ENCODE data around the gene IGDCC3. TPM values are rescaled to one million over a fixed set of nuclear protein-coding genes. Genes with fewer than 3 reads are reported as not detected.

The IGDCC3 gene
- total RNA-seq, 1 donor = not detected

GRCh38 chr15:65420975-65421359 lies 43.2 kb upstream of the IGDCC3 start:
- DNase-seq (ENCODE audit: low read depth) = no peak
- TF ChIP-seq, protein P1, sequence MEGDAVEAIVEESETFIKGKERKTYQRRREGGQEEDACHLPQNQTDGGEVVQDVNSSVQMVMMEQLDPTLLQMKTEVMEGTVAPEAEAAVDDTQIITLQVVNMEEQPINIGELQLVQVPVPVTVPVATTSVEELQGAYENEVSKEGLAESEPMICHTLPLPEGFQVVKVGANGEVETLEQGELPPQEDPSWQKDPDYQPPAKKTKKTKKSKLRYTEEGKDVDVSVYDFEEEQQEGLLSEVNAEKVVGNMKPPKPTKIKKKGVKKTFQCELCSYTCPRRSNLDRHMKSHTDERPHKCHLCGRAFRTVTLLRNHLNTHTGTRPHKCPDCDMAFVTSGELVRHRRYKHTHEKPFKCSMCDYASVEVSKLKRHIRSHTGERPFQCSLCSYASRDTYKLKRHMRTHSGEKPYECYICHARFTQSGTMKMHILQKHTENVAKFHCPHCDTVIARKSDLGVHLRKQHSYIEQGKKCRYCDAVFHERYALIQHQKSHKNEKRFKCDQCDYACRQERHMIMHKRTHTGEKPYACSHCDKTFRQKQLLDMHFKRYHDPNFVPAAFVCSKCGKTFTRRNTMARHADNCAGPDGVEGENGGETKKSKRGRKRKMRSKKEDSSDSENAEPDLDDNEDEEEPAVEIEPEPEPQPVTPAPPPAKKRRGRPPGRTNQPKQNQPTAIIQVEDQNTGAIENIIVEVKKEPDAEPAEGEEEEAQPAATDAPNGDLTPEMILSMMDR (IDR thresholded peaks at IDR 0.05; ENCODE audit: insufficient read depth, low read length) = no peak
- H3K4me3 ChIP-seq (ENCODE audit: low read depth, low read length) = no peak overlapping the region

DNA sequence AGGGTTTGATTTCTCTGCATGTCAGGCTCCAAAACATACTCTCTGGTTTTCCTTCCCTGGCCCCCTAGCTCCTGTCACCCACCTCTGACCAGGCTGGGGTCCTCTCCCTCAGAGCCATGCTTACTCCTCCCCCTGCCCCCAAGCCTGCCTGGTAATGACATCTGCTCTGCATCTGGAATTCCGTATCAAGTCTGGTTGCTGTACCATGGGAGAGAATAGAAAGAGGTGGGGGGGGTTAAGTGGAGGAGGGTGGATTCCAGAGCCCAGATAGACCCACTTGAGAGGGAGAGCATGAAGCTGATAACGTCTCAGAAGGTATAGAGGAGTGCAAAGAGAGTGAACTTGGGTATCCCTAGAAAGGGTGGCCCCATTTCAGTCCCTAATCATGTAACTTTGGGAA lies 40.8 kb upstream of the IGDCC3 start:
- TF ChIP-seq, protein P1 (IDR thresholded peaks at IDR 0.05; ENCODE audit: insufficient read depth, low read length) = no peak
- H3K4me3 ChIP-seq (ENCODE audit: low read depth, low read length) = no peak overlapping the region
- DNase-seq (ENCODE audit: low read depth) = no peak

DNA sequence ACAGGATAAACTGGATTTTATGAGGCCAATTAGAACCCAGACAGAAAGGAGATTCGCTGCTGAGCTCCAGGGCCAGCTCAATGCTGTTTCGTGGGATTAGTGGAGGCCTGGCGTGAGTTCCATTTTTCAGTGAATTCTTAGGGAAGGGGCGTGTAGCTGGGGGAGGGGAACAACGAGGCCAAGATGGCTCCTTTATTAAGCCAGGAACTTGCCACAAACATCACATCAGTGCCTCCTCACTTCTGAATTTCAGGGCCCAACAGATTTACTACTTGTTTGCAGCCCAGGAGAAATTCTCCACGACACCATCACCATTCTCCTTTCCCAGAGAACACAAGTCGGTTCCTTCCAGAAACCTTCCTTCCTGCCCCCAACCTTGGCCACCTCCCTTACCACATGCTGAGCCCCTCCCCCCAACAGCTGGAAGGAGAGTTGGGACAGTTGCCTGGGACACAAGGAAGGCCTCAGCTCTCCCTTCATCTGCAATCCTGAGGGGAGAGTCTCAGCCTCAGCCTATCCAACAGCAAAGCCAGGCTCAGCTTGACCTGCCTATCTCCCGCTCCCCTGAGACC lies 39.1 kb upstream of the IGDCC3 start:
- peak; percentile 34 for DNase-seq (ENCODE audit: low read depth)
- TF ChIP-seq, protein P1 (IDR thresholded peaks at IDR 0.05; ENCODE audit: insufficient read depth, low read length) = no peak
- no peak overlapping the region for H3K4me3 ChIP-seq (ENCODE audit: low read depth, low read length)

DNA sequence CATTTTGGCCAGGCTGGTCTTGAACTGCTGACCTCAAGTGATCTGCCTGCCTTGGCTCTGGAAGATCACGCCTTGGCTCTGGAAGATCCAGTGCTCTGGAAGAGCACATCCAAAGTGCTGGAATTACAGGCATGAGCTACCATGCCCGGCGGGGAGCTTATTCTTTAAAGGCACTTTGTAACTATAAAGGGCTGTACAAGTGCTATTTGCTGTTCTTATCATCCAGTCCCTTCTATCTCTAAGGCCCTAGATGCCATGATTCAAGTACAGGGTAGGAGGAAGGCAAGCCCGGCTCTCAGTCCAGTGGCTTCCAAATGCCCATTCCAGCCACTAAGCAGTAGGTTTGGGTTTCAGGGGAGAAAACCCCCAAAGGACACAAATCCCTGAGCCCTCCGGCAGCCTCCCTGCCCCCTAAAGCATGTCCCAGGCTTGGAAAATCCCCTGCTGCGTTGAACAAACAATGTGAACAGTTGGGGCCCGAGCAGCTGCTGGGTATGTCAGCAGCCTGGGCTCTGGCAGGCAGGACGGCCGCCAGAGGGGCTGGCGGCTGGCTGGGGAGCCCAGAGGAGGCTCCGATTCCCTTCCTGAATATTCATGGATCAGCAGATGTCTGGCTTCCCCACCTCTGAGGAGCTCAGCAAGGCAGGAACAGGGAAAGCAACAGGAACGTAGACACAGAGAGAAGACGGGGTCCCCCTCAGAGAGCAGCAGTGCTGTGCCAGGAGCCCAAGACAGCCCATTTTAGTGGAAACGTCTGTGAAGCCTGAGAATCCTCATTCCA lies 37.2 kb upstream of the IGDCC3 start:
- TF ChIP-seq, protein P1 (IDR thresholded peaks at IDR 0.05; ENCODE audit: insufficient read depth, low read length) = peak; percentile 5
- peak; percentile 28 for DNase-seq (ENCODE audit: low read depth)
- H3K4me3 ChIP-seq (ENCODE audit: low read depth, low read length) = no peak overlapping the region

- TF ChIP-seq, protein P1 (IDR thresholded peaks at IDR 0.05; ENCODE audit: insufficient read depth, low read length) = no peak
- H3K4me3 ChIP-seq (ENCODE audit: low read depth, low read length) = no peak overlapping the region
- DNase-seq (ENCODE audit: low read depth) = no peak
These were observed 36.0 kb upstream of the IGDCC3 start for GRCh38 chr15:65413760-65414144.

- DNase-seq (ENCODE audit: low read depth) = no peak
- no peak overlapping the region for H3K4me3 ChIP-seq (ENCODE audit: low read depth, low read length)
- TF ChIP-seq, protein P1 (IDR thresholded peaks at IDR 0.05; ENCODE audit: insufficient read depth, low read length) = no peak
These were observed 35.4 kb upstream of the IGDCC3 start for GRCh38 chr15:65413051-65413759.
